GM12878 (cell line): Measurements from ENCODE around the gene EEPD1. TPM values are rescaled to one million over a fixed set of nuclear protein-coding genes. Genes with fewer than 3 reads are reported as not detected.

Experiments used
- ATAC-seq: fragments of 200-7000 bp; cut with Tn5 transposase; 3 replicates; pipeline ENCODE4 v1.9.1; 2020; ENCODE audit warnings: mild to moderate bottlenecking, moderate library complexity
- BruUV-seq: library from RNA; stranded (reverse); fragments of 400-500 nt; replicated peaks from 2 replicates; lab custom pipeline; 2021; lab: Mats Ljungman, UMichigan
- CTCF ChIA-PET: fragments of 300-600 bp; sonication (Branson Sonifier 250); formaldehyde crosslinking; extraction: SDS; loops from one replicate; lab custom pipeline; 2021; ENCODE audit warnings: inconsistent platforms; lab: Yijun Ruan, JAX
- POLR2A ChIA-PET: fragments of 350-600 bp; formaldehyde crosslinking; extraction: SDS; loops from one replicate; lab custom pipeline; 2021; ENCODE audit warnings: inconsistent platforms; lab: Charles Lee
- RAD21 ChIA-PET: fragments of 300-600 bp; sonication (Branson Sonifier 250); formaldehyde crosslinking; loops from one replicate; lab custom pipeline; 2023; ENCODE audit warnings: antibody characterized with exemption; ENCODE audit not compliant: unreplicated experiment; lab: Charles Lee
- SMC1A ChIA-PET: fragments of 300-600 bp; sonication (Branson Sonifier 250); formaldehyde crosslinking; loops from one replicate; lab custom pipeline; 2023; ENCODE audit not compliant: unreplicated experiment, uncharacterized antibody; lab: Charles Lee
- DNase-seq: peaks from one replicate; pipeline ENCODE4 v3.0.0-alpha.2; 2011; ENCODE audit warnings: low read depth, low spot score
- FAIRE-seq: peaks from 3 replicates; lab custom pipeline; 2011; peaks lifted over from hg19 to GRCh38; lab: Jason Lieb, UNC
- H2AFZ ChIP-seq: 2 replicates; pipeline ENCODE4 v1.6.0; 2011; ENCODE audit warnings: low read depth, low read length, control low read depth; ENCODE audit not compliant: control insufficient read depth
- H3K27ac ChIP-seq: 2 replicates; pipeline ENCODE4 v1.5.1; 2011; ENCODE audit warnings: control low read depth; ENCODE audit not compliant: control insufficient read depth, insufficient read depth
- H3K27me3 ChIP-seq, 2 experiments: replicated peaks in 1 of 2; 2 replicates each; pipeline versions ENCODE4 v1.6.0 to v1.6.1; 2011; ENCODE audit warnings: low read length in 1 of 2; ENCODE audit not compliant: control insufficient read depth in 2 of 2, insufficient read depth in 2 of 2
- H3K36me3 ChIP-seq, 2 experiments: 2 replicates each; pipeline ENCODE4 v1.5.1; 2011; ENCODE audit warnings: low read length in 1 of 2; ENCODE audit not compliant: control insufficient read depth in 2 of 2, insufficient read depth in 2 of 2
- H3K4me1 ChIP-seq: 2 replicates; pipeline ENCODE4 v1.6.1; 2011; ENCODE audit warnings: mild to moderate bottlenecking, low read length, moderate library complexity, mixed read lengths; ENCODE audit not compliant: control insufficient read depth, insufficient read depth
- H3K4me2 ChIP-seq: 2 replicates; pipeline ENCODE4 v1.6.0; 2011; ENCODE audit warnings: control low read depth; ENCODE audit not compliant: control insufficient read depth, insufficient read depth
- H3K4me3 ChIP-seq: fragments of 200-600 bp; sonication (generic); 2 replicates; pipeline ENCODE4 v1.5.1; 2016
- H3K79me2 ChIP-seq: 2 replicates; pipeline ENCODE4 v1.6.0; 2011; ENCODE audit warnings: low read length; ENCODE audit not compliant: control insufficient read depth, insufficient read depth
- H3K9ac ChIP-seq: 2 replicates; pipeline ENCODE4 v1.8.0; 2011; ENCODE audit warnings: low read length, control low read depth, mixed read lengths; ENCODE audit not compliant: control insufficient read depth, insufficient read depth
- H3K9me3 ChIP-seq: replicated peaks from 3 replicates; pipeline ENCODE4 v1.5.1; 2011; ENCODE audit warnings: mild to moderate bottlenecking, low read length; ENCODE audit not compliant: control insufficient read depth, insufficient read depth
- H4K20me1 ChIP-seq: 2 replicates; pipeline ENCODE4 v1.6.0; 2011; ENCODE audit not compliant: control insufficient read depth, insufficient read depth
- CEBPB ChIP-seq, 2 experiments: fragments of 150-350 bp in 1 of 2; IDR thresholded peaks; 2 replicates each; pipeline ENCODE4 v1.6.1; 2012 to 2014; ENCODE audit warnings: low read depth in 2 of 2, low read length in 2 of 2, borderline replicate concordance in 1 of 2, inconsistent platforms in 1 of 2
- CHD4 ChIP-seq: fragments of 200-600 bp; sonication (generic); IDR thresholded peaks from 2 replicates; pipeline ENCODE4 v1.6.1; 2016; ENCODE audit warnings: mild to moderate bottlenecking
- HDGF ChIP-seq: fragments of 450-650 bp; IDR thresholded peaks from 2 replicates; pipeline ENCODE4 v1.6.1; 2016; ENCODE audit warnings: antibody characterized with exemption
- MYC ChIP-seq: IDR thresholded peaks from 2 replicates; pipeline ENCODE4 v1.6.1; 2011; ENCODE audit warnings: mild to moderate bottlenecking, low read length, moderate library complexity, inconsistent platforms; ENCODE audit not compliant: insufficient read depth, insufficient replicate concordance, insufficient read length, severe bottlenecking
- PML ChIP-seq: IDR thresholded peaks from 2 replicates; pipeline ENCODE4 v1.6.1; 2012; ENCODE audit warnings: low read length, inconsistent platforms
- RAD51 ChIP-seq: fragments of 450-650 bp; IDR thresholded peaks from 2 replicates; pipeline ENCODE4 v1.6.1; 2016; ENCODE audit warnings: moderate library complexity, mild to moderate bottlenecking, inconsistent platforms
- RCOR1 ChIP-seq: conservative IDR thresholded peaks from 2 replicates; pipeline ENCODE4 v1.6.1; 2012; ENCODE audit warnings: low read depth, low read length, improper control_type of control experiment
- RELA ChIP-seq: fragments of 450-650 bp; IDR thresholded peaks from 2 replicates; pipeline ENCODE4 v1.8.0; 2014; ENCODE audit warnings: borderline replicate concordance; ENCODE audit not compliant: partially characterized antibody
- STAT1 ChIP-seq: fragments of 450-650 bp; conservative IDR thresholded peaks from 2 replicates; pipeline ENCODE4 v1.6.1; 2014; ENCODE audit warnings: antibody characterized with exemption, mild to moderate bottlenecking
- TCF7 ChIP-seq: IDR thresholded peaks from 2 replicates; pipeline ENCODE4 v1.6.1; 2014; ENCODE audit warnings: antibody characterized with exemption, borderline replicate concordance
- WGBS: methylation state at CpG from one replicate; pipeline ENCODE4 v1.1.6; 2016; ENCODE audit warnings: low lambda C conversion rate; ENCODE audit not compliant: insufficient replicate concordance, insufficient coverage; ENCODE audit errors: missing lambda C conversion rate; 5-methylcytosine and 5-hydroxymethylcytosine counted together
- in situ Hi-C: fragments of 300-500 bp; cut with MboI; formaldehyde crosslinking; loops from 9 replicates; pipeline ENCODE4 v1.14.3; 2018; ENCODE audit warnings: mixed read lengths
- intact Hi-C: fragments of 100-400 bp; cut with micrococcal nuclease; formaldehyde crosslinking; loops from one replicate; pipeline ENCODE4 v1.14.2; 2022; ENCODE audit not compliant: unreplicated experiment
- polyA plus RNA-seq, 11 experiments: library from polyadenylated mRNA; depleted of rRNA in 4 of 11; unstranded in 6 of 11; stranded (reverse) in 5 of 11; fragments of >200 nt; fragmentation: Nextera tagmentation in 4 of 11; fragmentation: Illumina TruSeq in 1 of 11; extraction: Ambion mirVana in 4 of 11; extraction: Trizol in 1 of 11; gene quantifications; 1 replicate in 1 of 11; 2 replicates in 10 of 11; pipeline versions ENCODE4 v1.2.1 to v1.2.3, GENCODE V29; 2011 to 2016; ENCODE audit warnings: inconsistent platforms in 2 of 11, missing spikeins in 2 of 11, low read depth in 1 of 11
- total RNA-seq, 4 experiments: library from RNA; depleted of rRNA in 3 of 4; stranded (reverse); fragments of >200 nt in 3 of 4; fragmentation: Illumina TruSeq in 1 of 4; extraction: Trizol in 1 of 4; gene quantifications; 2 replicates each; pipeline versions ENCODE4 v1.2.1 to v1.2.3, GENCODE V29; 2013 to 2021
- TF ChIP-seq, protein P1 (sequence below): IDR thresholded peaks from 2 replicates; pipeline ENCODE4 v1.6.1; 2012; ENCODE audit warnings: low read depth, low read length, improper control_type of control experiment

EEPD1 gene
- total and polyA plus RNA-seq, 10 of the 15 experiments (the other 5 are each of a cell fraction or from before 2014, with no cell fraction given), result 0.24 to 2.8 (median 0.86) TPM; not detected in 1

DNA sequence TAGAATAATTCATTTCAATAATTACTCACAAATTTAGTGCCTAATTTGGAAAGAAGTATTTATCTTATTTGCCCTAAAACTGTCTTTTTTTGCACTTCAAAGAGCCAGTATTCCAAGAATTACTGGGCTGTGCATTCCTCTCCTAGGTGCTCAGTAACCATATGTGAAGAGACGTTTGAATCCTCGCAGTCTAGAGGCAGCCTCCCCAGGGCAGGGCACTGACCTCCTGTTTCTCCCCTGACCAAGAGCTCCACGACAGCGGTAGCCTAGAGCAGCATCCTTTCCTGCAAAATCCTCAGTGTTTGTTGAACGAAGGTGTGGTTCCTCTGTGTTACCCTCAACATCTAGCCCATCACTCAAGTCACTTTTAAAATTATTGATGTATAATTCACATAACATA is 113.1 kb downstream of the EEPD1 start:
- RAD21 ChIA-PET, result interaction anchor here (4.1 kb wide), 1 partner anchor 13 kb away, joined by 62 read pairs; no protein-coding TSS in a partner anchor
- Histone ChIP-seq H3K4me3 (no peak overlapping the region), H3K9me3 (no peaks in the 10 kb centered on the region), H4K20me1 (no peaks in the 10 kb centered on the region), H3K4me1 (peaks cover 15% of the 10 kb centered on the region), H3K36me3 (no peaks in the 10 kb centered on the region), H3K9ac (no peak overlapping the region), H3K4me2 (no peak overlapping the region), H3K79me2 (no peaks in the 10 kb centered on the region)
- POLR2A ChIA-PET, result interaction anchor here (0.8 kb wide), 1 partner anchor 12 kb away, joined by 3 read pairs; no protein-coding TSS in a partner anchor
- in situ Hi-C loops, result no loop called here
- FAIRE-seq, result no peak
- 67% methylated on average over 5 of the region's 5 CpGs for WGBS
- no TSS peak for BruUV-seq
- TF ChIP-seq CEBPB (IDR thresholded peaks at IDR 0.05; ENCODE audit: borderline replicate concordance in 1 of 2, low read depth in 2 of 2, low read length in 2 of 2) (no peak), HDGF (no peak), RCOR1 (no peak), TCF7 (no peak), STAT1 (no peak), PML (no peak), CHD4 (no peak), RAD51 (no peak), RELA (no peak), MYC (no peak)
- TF ChIP-seq, protein P1, sequence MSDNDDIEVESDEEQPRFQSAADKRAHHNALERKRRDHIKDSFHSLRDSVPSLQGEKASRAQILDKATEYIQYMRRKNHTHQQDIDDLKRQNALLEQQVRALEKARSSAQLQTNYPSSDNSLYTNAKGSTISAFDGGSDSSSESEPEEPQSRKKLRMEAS, result no peak
- TF ChIP-seq, all 136 proteins: peak for 0
- Histone ChIP-seq H3K27ac (no peak overlapping the region), H3K27me3 (no peaks in the 10 kb centered on the region), H2AFZ (no peak overlapping the region)
- intact Hi-C loops, result no loop called here
- ChIA-PET SMC1A (interaction anchor here (1.3 to 8.7 kb wide), 3 partner anchors 10 to 74 kb away, joined by 3 to 92 read pairs (median 68); no protein-coding TSS in a partner anchor), CTCF (no interaction called here)
- DNase-seq (no peak), ATAC-seq (no peak)
